Measurements from ENCODE around the gene GREB1.

- no peak for TF ChIP-seq CTCF (conservative IDR thresholded peaks at IDR 0.05; ENCODE audit: low read depth, low read length)
- no peak for TF ChIP-seq RFX5 (IDR thresholded peaks at IDR 0.05; ENCODE audit: low read depth, low read length)
- TF ChIP-seq RAD21 (IDR thresholded peaks at IDR 0.05; ENCODE audit: low read length), result no peak
- no peak for TF ChIP-seq CEBPB (IDR thresholded peaks at IDR 0.05; ENCODE audit: low read depth, low read length)
Measured at GRCh38 chr2:11634584-11634983, 100.7 kb downstream of the GREB1 start.

Measured in IMR-90 (cell line).